ENCODE data around the gene RALGAPA1.

DNA sequence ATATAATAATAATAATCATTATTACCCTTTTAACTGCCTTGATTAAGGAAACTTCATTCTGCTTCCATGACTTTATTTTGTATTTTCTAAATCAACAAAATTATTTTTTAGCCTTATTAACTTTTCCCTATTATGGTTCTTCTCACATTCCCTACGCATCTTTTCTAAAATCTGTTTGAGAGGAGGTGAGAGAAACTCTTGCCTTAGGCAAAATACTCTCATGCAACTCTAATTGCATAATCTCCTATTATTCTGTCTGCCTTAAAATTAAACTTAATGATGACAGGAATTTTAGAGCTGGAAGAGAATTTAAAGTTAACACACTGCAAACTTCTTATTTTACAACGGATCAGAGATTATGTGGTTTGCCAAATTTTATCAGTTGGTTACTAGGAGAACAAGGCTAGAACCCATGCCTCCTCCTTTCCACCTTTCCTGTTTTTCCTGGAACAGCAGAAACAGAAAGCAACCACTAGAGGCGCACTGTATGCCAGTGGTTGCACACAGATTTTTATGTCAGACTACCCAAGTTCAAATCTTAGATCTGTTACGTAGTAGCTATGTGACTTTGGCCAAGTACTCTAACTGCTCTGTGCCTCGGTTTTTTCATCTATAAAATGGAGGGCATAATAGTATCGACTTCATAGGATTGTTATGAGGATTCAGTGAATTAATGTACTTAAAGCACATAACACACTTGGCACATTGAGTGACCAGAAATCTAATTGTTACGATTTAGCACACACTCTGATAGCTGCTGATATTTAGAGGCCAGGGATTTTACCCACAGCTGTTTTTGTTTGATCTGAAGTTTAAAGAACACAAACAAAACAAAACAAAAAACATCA lies 12.7 kb upstream of the RALGAPA1 start:
- TF ChIP-seq CTCF (IDR thresholded peaks at IDR 0.05) (peak; percentile 63 to 89 (median 80)), POLR2A (IDR thresholded peaks at IDR 0.05) (no peak)

Measured in right lobe of liver (tissue), 4 donors.